Measurements from ENCODE around the gene UHMK1.

- TF ChIP-seq CTCF (conservative IDR thresholded peaks at IDR 0.05 in 1 of 2, IDR thresholded peaks at IDR 0.05 in 1 of 2; ENCODE audit: low read depth in 1 of 2, low read length in 2 of 2) (no peak), EZH2 (IDR thresholded peaks at IDR 0.05; ENCODE audit: low read length, missing control alignments) (no peak)
Observed at GRCh38 chr1:162502928-162503327, 5.3 kb downstream of the UHMK1 start.

Measured in fibroblast of lung (primary cell).